ENCODE data around the gene KCNN4. TPM values are rescaled to one million over a fixed set of nuclear protein-coding genes. Genes with fewer than 3 reads are reported as not detected.

Gene KCNN4
- total RNA-seq, 6 experiments from 2014 or later, result 0.53 to 3.1 (median 0.81) TPM

DNA sequence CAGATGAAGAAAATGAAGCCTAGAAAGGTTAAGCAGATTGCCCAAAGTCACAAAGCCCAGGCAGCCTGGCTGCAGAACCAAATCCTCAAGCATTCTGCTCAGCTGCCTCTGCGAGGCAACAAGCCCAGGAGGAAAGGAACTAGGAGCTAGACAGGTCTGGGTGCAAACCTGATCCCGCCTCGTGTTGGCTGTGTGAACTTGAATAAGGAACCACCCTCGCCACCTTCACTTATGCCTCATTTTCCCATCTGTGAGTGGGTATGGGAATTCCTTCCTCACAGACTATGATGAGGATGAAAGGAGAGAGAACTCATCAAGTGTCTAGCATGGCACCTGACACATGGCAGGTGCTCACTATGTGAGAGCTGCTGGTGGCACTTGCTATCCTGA lies 32.6 kb downstream of the KCNN4 start:
- no peak for DNase-seq
- H3K4me3 Mint-ChIP-seq, result no peak overlapping the region
- H3K9me3 Mint-ChIP-seq, result no peaks in the 10 kb centered on the region
- TF ChIP-seq CTCF (IDR thresholded peaks at IDR 0.05), result no peak
- peaks cover 48% of the 10 kb centered on the region for H3K36me3 Mint-ChIP-seq (ENCODE audit: low read depth)
- H3K4me1 Mint-ChIP-seq (ENCODE audit: low read depth), result peaks cover 45% of the 10 kb centered on the region
- peaks cover 1% of the 10 kb centered on the region; the same call in 1 of the 2 replicates for H3K27me3 Mint-ChIP-seq (ENCODE audit: insufficient read depth)
- no peak overlapping the region for H3K27ac Mint-ChIP-seq

GRCh38 chr19:43747557-43748204 lies 33.1 kb downstream of the KCNN4 start:
- peaks cover 47% of the 10 kb centered on the region for H3K36me3 Mint-ChIP-seq (ENCODE audit: low read depth)
- H3K27me3 Mint-ChIP-seq (ENCODE audit: insufficient read depth), result no peaks in the 10 kb centered on the region; the same call in 1 of the 2 replicates
- DNase-seq, result no peak
- TF ChIP-seq CTCF (IDR thresholded peaks at IDR 0.05), result no peak
- peaks cover 45% of the 10 kb centered on the region for H3K4me1 Mint-ChIP-seq (ENCODE audit: low read depth)
- no peak overlapping the region for H3K4me3 Mint-ChIP-seq
- H3K27ac Mint-ChIP-seq, result no peak overlapping the region
- H3K9me3 Mint-ChIP-seq, result no peaks in the 10 kb centered on the region

DNA sequence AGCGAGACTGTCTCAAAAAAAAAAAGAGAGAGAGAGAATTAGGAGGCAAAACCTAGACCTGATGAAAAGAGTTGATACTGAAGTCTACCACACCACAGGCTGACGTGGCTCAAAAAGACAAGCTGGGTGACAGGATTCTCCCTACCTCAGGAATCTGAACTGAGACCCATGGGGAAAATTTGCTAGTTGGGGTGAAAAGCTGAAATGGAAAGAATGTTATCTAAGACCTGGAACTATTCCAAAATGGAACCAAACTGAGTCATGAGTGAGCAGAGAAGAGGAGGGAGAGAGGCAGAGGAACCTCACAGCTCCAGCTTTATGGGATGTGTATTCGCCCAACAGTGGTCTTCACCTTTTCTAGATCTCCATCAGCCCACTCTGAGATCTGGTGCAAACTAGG lies 37.7 kb downstream of the KCNN4 start:
- peak; percentile 87 for DNase-seq
- peak overlapping the region; percentile 86 for H3K27ac Mint-ChIP-seq
- TF ChIP-seq CTCF (IDR thresholded peaks at IDR 0.05), result no peak
- peaks cover 39% of the 10 kb centered on the region for H3K36me3 Mint-ChIP-seq (ENCODE audit: low read depth)
- H3K4me1 Mint-ChIP-seq (ENCODE audit: low read depth), result peaks cover 47% of the 10 kb centered on the region
- H3K9me3 Mint-ChIP-seq, result no peaks in the 10 kb centered on the region
- H3K4me3 Mint-ChIP-seq, result no peak overlapping the region
- no peaks in the 10 kb centered on the region; the same call in 1 of the 2 replicates for H3K27me3 Mint-ChIP-seq (ENCODE audit: insufficient read depth)

- H3K4me3 Mint-ChIP-seq, result no peak overlapping the region
- no peak for DNase-seq
- H3K36me3 Mint-ChIP-seq (ENCODE audit: low read depth), result peaks cover 40% of the 10 kb centered on the region
- no peaks in the 10 kb centered on the region for H3K9me3 Mint-ChIP-seq
- H3K27ac Mint-ChIP-seq, result no peak overlapping the region
- no peak for TF ChIP-seq CTCF (IDR thresholded peaks at IDR 0.05)
- peaks cover 52% of the 10 kb centered on the region for H3K4me1 Mint-ChIP-seq (ENCODE audit: low read depth)
- peaks cover under 1% of the 10 kb centered on the region for H3K27me3 Mint-ChIP-seq (ENCODE audit: insufficient read depth)
These were observed 39.5 kb downstream of the KCNN4 start for GRCh38 chr19:43741075-43741825.

GRCh38 chr19:43739439-43740235 lies 41.1 kb downstream of the KCNN4 start:
- H3K4me3 Mint-ChIP-seq, result no peak overlapping the region
- peaks cover 49% of the 10 kb centered on the region for H3K4me1 Mint-ChIP-seq (ENCODE audit: low read depth)
- peak overlapping the region; percentile 47 for H3K27ac Mint-ChIP-seq
- peaks cover 2% of the 10 kb centered on the region for H3K27me3 Mint-ChIP-seq (ENCODE audit: insufficient read depth)
- no peaks in the 10 kb centered on the region for H3K9me3 Mint-ChIP-seq
- peaks cover 31% of the 10 kb centered on the region for H3K36me3 Mint-ChIP-seq (ENCODE audit: low read depth)
- TF ChIP-seq CTCF (IDR thresholded peaks at IDR 0.05), result no peak
- DNase-seq, result no peak

Measured in HFFc6 (cell line).